T-helper 2 cell (primary cell): ENCODE results near the gene PSMD1.
"Not testable (repeated sequence)": the region's sequence is repeated elsewhere in the genome, so short reads cannot be mapped to it uniquely, and the experiment has no call there.

Experiments
- DNase-seq, 5 experiments: peaks; one replicate each; pipeline versions ENCODE4 v3.0.0 to v3.0.0-alpha.2; 2012 to 2022

PSMD1 gene

GRCh38 chr2:231117922-231118613 is 61.4 kb downstream of the PSMD1 start:
- peak in 1 of 5 experiments; percentile 11 for DNase-seq

DNA sequence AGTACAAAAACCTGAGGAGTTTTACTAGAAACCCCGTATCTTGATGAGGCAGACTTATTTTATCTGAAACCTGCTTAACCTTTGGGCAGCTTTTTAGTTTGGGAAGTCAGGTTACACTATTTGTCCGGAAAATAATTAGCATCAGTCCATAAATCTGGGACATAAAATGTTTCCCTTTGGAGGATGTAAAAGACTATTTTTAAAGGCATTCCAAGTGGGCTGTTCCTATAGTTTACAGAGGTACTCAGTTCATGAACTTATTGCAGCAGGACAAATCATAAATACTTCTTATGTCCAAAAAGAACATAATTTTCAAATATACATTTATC is 61.9 kb downstream of the PSMD1 start:
- no peak for DNase-seq

DNA sequence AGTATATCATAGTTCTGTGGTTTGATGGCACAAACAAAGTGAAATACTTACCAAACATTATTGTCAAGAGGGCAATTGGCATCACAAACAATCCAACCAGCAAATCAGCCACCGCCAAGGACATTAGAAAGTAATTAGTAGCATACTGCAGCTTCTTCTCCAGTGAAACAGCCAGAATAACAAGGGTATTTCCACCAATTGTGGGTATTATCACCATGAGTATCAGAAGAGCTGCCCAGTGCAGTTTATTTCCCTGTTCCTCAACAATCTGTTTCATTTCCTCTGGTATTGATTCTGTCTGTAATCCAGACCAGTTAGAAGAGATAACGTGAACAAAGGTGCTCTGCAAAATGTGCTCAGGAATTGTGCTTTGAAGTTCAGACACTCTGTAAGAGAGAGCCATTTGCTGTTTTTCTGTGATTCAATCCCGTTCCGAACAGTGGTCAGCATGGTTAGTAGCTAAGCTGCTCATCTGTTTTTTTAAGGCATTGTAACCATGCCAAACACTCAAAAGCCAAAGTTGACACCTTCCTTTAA is 66.8 kb downstream of the PSMD1 start:
- peak in 1 of 5 experiments; percentile 70 for DNase-seq

GRCh38 chr2:231124838-231125568 is 68.3 kb downstream of the PSMD1 start, which contains the start of gene HTR2B:
Gene HTR2B (minus strand): TSS chr2:231125042. CDS start chr2:231123764, 1,278 bp downstream.
- peak in 1 of 5 experiments; percentile 95 for DNase-seq

DNA sequence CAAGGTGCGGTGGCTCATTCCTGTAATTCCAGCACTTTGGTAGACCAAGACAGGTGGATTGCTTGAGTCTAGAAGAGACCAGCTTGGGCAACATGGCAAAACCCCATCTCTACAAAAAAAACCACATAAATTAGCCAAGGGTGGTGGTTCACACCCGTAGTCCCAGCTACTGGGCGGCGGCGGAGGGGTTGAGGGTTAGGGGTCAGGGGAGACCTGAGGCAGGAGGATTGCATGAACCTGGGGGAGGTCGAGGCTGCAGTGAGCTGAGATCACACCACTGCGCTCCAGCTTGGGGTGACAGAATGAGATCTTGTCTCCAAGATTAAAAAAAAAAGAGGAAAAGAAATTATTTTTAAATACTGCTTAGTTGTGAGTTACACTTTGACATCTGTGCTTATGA is 69.5 kb downstream of the PSMD1 start:
- peak in 1 of 5 experiments; percentile 10 for DNase-seq

DNA sequence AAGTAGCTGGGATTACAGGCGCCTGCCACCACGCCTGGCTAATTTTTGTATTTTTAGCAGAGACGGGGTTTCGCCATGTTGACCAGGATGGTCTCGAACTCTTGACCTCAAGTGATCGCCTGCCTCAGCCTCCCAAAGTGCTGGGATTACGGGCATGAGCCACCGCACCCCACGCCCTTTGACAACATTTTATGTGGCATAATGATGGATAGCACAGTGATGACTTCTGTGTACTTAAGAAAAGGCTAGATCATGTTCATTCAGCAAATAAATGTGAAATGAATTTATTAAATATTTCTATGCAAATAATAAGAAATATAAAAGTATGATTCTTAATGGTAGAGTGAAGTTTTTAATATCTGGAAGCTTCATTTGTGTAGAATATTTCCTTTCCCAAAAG is 70.8 kb downstream of the PSMD1 start:
- DNase-seq, result no peak

- no peak for DNase-seq
Measured at GRCh38 chr2:231127936-231128335, 71.3 kb downstream of the PSMD1 start.

GRCh38 chr2:231128541-231128940 is 71.9 kb downstream of the PSMD1 start:
- DNase-seq, result peak in 1 of 5 experiments; percentile 62

DNA sequence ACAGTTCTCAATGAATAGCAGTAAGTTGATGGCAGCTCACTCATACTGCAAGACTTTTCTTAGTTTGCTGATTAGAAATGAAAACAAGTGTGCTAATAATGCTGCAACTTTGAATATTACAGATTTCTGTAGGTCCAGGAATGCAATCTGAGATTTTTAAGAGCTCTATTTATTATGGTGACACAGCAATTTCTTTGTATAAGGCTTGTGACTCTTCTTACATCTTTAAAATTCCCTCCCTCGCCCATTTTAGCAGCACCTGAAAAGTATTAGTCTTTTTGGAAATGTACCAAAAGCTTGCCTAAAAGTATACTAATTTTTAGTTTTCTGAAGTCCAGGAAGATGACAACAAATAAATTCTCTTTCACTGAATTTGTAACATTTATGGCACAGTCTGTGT is 72.5 kb downstream of the PSMD1 start:
- DNase-seq, result no peak

- DNase-seq, result no peak
Measured at GRCh38 chr2:231130336-231131056, 73.8 kb downstream of the PSMD1 start.

GRCh38 chr2:231132129-231132528 is 75.5 kb downstream of the PSMD1 start:
- no peak for DNase-seq

DNA sequence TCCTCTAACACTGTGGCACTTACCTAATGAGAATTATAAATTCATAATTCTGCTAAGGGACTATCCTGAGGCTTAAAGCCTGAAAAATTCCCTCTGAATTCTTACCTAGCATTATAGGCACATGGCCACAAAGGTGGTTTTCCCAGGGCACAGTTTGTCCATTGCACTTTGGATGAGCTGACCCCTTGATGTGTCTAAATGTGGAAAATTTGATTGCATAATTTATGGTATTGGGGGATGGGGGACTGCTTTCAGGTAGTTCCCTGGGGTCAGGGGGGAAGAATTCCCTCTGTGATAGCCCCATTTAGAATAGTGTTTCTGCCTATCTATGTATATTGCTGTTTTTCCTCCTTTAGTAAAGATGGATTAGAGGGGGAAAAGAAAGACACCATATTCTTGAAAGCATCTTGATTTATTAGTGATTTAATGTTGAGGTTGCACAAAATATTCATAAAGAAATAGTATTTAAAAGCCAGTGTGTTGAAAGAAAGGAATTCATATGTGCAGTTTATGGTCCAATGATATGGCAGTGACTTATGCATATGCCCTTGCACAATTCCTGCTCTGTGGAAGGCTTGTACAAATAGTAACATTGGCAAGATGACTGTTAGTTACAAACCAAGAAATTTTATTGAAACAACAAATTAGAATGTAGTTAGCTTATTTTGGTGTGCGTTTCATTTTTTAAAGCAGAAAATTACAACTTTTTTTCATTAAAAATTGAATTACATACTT is 76.9 kb downstream of the PSMD1 start:
- DNase-seq, result no peak

DNA sequence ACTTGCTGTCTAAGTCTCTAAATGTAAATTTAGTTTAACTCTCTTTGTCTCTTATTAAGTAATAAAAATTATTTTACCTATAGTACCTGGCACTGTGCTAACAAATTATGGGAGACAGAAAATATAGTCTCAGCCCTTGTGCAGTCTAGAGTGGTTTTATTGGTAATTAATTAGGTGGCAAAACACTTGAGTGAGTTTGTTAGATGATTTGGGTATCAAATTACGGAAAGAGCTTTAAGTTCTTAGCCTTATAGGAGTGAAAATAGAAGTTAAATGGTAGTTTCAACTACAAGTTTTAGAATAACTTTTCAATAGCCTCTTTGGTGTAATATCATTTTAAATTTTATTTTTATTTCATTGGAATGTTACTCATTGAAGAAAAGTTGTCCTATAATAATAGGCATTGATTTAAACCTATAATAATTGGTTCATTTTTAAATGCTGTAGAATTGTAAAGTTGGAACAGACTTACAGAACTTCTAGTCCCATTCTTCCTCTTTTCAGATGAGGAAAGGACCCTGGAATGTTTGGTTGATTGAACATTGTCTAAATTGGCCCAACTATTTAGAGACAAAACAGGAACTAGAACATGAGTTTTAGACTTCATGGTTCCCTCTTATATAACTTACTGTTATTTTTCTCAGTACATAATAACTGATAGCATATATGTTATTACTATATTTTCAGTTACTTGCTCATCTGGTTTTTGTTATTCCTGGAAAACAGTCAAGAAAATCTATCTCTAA is 78.4 kb downstream of the PSMD1 start:
- DNase-seq, result no peak

GRCh38 chr2:231138699-231139098 is 82.0 kb downstream of the PSMD1 start:
- no peak for DNase-seq

DNA sequence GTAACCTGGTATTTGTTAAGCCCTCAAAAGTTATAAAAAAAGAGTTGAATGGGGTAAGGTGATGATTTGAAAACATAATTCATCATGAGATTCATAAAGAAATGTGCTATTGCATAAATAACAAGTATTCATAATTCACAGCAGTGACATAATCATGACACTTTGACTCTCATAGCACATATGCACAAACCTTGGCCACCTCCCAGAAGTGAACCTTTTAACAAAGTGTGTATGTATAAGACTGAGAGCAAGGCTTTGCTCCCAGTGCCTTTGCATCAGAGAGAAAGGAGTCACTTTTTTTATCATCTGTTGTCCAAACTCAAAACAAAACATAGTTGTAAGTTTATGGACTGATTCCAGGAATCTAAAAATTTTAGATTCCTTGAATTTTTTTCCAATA is 83.1 kb downstream of the PSMD1 start:
- DNase-seq, result no peak

DNA sequence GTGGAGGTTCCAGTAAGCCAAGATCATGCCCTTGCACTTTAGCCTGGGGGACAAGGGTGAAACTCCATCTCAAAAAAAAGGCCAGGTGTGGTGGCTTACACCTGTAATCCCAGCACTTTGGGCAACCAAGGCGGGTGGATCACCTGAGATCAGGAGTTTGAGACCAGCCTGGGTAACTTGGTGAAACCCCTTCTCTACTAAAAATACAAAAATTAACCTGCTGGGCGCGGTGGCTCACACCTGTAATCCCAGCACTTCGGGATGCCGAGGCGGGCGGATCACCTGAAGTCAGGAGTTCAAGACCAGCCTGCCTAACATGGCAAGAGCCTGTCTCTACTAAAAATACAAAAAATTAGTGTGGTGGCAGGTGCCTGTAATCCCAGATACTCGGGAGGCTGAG is 84.1 kb downstream of the PSMD1 start:
- not testable (repeated sequence) for DNase-seq

DNA sequence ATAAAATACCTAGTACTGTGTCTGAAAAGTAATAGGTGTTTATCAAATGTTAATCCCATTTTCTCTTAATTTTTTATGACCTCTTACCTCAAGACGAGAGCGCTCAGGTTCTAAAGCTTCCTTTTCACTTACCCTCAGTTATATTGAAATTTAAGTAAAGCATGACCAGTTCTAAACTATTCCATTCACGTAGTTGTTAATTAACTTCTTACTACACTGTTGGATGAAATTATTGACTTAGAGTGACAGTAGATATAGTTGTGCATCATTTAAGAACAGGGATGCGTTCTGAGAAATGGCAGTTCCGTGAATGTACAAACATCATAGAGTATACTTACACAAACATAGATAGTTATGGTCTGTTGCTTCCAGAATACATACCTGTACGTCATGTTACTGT is 88.2 kb downstream of the PSMD1 start:
- no peak for DNase-seq

- DNase-seq, result no peak
Measured at GRCh38 chr2:231146665-231147064, 90.0 kb downstream of the PSMD1 start.

GRCh38 chr2:231152800-231153557 is 96.3 kb downstream of the PSMD1 start:
- no peak for DNase-seq

- DNase-seq, result no peak
Measured at GRCh38 chr2:231159306-231159705, 102.6 kb downstream of the PSMD1 start.

- DNase-seq, result no peak
Measured at GRCh38 chr2:231160701-231161100, 104.0 kb downstream of the PSMD1 start.
